GM15510 (cell line): ENCODE results near the gene PCDH17.

Experiments
- POLR2A ChIP-seq: IDR thresholded peaks from 3 replicates; pipeline ENCODE4 v1.6.1; 2011; ENCODE audit warnings: borderline replicate concordance; ENCODE audit not compliant: insufficient read length; ENCODE audit errors: extremely low read depth

Gene PCDH17

GRCh38 chr13:57631596-57632275 is at the start of gene PCDH17:
PCDH17 (plus strand) TSS chr13:57631744; CDS start chr13:57632547, 803 bp downstream.
- TF ChIP-seq POLR2A: no peak

- TF ChIP-seq POLR2A: no peak
These were observed 49.5 kb upstream of the PCDH17 start for GRCh38 chr13:57582032-57582431.

- no peak for TF ChIP-seq POLR2A
These were observed 48.0 kb upstream of the PCDH17 start for GRCh38 chr13:57583529-57583928.

GRCh38 chr13:57588639-57589038 is 42.9 kb upstream of the PCDH17 start:
- no peak for TF ChIP-seq POLR2A

- no peak for TF ChIP-seq POLR2A
These were observed 35.8 kb upstream of the PCDH17 start for GRCh38 chr13:57595775-57596174.

GRCh38 chr13:57601536-57601935 is 30.0 kb upstream of the PCDH17 start:
- no peak for TF ChIP-seq POLR2A

- TF ChIP-seq POLR2A: no peak
These were observed 27.1 kb upstream of the PCDH17 start for GRCh38 chr13:57604442-57604841.

- TF ChIP-seq POLR2A: no peak
These were observed 19.6 kb upstream of the PCDH17 start for GRCh38 chr13:57611969-57612368.

GRCh38 chr13:57612568-57612967 is 19.0 kb upstream of the PCDH17 start:
- no peak for TF ChIP-seq POLR2A

GRCh38 chr13:57624565-57625435 is 6.7 kb upstream of the PCDH17 start:
- no peak for TF ChIP-seq POLR2A

GRCh38 chr13:57627663-57628062 is 3.9 kb upstream of the PCDH17 start:
- no peak for TF ChIP-seq POLR2A

GRCh38 chr13:57629391-57629804 is 2.1 kb upstream of the PCDH17 start:
- no peak for TF ChIP-seq POLR2A

GRCh38 chr13:57629821-57630235 is 1.7 kb upstream of the PCDH17 start:
- no peak for TF ChIP-seq POLR2A

- TF ChIP-seq POLR2A: no peak
These were observed 616 bp upstream of the PCDH17 start for GRCh38 chr13:57630661-57631595.
